ENCODE results near the gene TULP3.

Gene TULP3

DNA sequence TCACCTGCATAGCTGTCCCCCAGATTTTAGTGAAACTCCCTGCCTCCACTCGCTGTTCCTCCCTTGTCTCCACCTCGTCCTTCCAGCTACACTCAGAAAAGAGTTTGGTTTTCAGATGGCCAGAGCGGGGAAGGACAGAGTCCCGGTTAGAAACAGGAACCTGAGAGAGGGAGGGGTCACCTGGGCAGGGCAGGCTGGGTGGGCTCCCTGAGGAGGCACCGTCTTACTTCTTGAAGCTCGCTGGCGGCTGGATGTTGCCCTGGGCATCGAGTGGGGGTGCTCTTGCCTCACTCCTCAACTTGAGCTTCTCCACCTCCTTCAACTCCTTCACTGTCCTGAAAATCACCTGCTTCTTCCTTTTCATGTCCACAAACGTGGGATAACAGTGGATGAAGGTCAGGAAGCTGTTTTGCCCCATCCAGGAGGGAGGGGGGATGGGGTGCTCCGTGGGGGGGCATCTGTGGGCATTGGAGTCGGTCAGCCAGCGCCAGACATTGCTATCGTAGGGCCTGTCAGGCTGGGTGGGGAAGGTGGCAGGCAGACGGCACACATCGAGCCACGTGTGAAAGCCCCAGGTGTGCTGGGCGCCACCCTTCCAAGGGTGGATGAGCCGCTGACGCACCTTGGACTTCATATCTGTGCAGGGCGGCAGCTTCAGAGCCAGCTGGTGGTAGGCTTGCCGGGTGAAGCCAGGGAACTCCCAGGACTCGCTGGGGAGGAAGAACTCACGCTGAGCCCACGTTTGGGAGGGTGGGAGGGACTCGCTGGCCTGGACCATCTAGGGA is 35.8 kb upstream of the TULP3 start:
- no peak for DNase-seq (ENCODE audit: low spot score)
- TF ChIP-seq, protein P1, sequence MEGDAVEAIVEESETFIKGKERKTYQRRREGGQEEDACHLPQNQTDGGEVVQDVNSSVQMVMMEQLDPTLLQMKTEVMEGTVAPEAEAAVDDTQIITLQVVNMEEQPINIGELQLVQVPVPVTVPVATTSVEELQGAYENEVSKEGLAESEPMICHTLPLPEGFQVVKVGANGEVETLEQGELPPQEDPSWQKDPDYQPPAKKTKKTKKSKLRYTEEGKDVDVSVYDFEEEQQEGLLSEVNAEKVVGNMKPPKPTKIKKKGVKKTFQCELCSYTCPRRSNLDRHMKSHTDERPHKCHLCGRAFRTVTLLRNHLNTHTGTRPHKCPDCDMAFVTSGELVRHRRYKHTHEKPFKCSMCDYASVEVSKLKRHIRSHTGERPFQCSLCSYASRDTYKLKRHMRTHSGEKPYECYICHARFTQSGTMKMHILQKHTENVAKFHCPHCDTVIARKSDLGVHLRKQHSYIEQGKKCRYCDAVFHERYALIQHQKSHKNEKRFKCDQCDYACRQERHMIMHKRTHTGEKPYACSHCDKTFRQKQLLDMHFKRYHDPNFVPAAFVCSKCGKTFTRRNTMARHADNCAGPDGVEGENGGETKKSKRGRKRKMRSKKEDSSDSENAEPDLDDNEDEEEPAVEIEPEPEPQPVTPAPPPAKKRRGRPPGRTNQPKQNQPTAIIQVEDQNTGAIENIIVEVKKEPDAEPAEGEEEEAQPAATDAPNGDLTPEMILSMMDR (IDR thresholded peaks at IDR 0.05; ENCODE audit: extremely low read depth, missing control alignments), result no peak

DNA sequence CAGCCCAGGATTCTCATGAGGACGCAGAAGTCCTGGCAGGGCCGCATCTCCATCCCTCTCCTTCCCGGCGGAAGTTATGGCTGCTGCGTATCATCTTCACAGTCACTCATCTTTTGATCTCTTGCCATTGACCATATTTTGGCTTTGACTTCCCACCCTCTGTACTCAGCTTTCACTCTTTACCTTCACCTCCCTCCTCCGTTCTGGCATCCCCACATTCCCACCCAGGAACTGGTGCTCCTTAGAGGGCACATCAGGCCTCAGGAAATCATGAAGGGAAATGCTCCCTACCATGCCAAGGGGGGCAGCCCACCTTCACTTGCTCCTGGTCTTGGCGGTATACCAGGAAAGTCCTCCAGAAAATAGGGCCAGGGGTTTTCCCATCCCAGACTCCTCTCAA is 35.1 kb upstream of the TULP3 start:
- TF ChIP-seq, protein P1 (IDR thresholded peaks at IDR 0.05; ENCODE audit: extremely low read depth, missing control alignments), result no peak
- no peak for DNase-seq (ENCODE audit: low spot score)

DNA sequence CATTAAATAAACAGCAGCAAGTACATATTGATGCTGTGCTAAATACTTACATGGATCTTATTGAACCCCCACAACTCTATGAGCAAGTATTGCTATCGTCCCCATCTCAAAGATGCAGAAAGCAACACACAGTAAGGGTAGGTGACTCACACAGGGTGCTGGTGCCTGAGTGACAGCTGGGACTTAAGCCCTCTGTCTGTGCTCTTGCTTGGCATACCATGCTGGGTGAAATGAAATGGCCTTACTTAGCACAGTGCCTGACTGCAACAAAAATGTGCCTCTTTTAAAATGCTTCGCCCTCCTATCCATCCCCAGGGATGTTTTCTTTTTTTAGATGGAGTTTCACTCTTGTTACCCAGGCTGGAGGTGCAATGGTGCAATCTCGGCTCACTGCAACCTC is 34.6 kb upstream of the TULP3 start:
- DNase-seq (ENCODE audit: low spot score), result no peak
- TF ChIP-seq, protein P1 (IDR thresholded peaks at IDR 0.05; ENCODE audit: extremely low read depth, missing control alignments), result no peak

DNA sequence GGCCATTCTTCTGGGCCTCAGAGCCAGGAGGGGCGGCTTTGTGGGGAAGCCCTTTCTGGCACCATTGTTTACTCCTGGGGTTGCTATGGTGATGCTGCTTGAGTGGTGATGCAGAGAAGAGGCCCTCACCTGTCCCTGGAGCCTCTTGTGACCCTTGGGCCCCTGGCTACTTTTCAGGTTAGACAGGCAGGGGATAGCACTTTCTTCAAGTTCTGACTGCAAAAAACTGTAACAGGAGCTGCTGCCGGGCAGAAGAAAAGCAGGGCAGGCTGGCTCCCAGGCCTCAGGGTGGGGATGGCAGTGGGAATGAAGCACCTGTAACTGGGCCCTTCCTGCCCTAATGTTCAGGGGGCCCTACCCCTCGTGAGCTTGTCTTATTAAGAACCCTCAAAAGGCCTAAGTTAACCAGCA is 33.7 kb upstream of the TULP3 start, which contains the start of gene TEX52:
TEX52 (minus strand) TSS at position 19 of the 411 bp plus-strand sequence; CDS start at position 6, 13 bp downstream.
- TF ChIP-seq, protein P1 (IDR thresholded peaks at IDR 0.05; ENCODE audit: extremely low read depth, missing control alignments), result no peak
- DNase-seq (ENCODE audit: low spot score), result no peak

DNA sequence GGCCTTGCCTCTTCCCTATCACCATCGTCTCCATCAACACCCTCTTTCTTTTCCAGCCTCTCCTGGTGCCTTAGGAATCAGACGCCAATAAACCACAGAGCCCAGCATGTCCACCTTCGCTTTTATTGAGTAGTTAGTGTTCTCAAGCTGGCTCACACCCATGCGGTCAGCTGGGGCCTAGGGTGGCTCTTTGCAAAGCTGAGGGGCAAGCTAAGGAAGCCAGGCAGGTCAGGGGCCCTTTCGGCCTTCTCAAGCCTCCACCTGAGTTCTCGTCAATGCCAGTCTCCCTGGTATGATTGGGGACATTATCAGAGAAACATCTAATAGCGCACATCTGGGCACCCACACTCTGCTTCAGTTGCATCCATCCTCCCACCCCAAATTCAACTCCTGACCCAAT is 33.1 kb upstream of the TULP3 start:
- TF ChIP-seq, protein P1 (IDR thresholded peaks at IDR 0.05; ENCODE audit: extremely low read depth, missing control alignments), result no peak
- no peak for DNase-seq (ENCODE audit: low spot score)

DNA sequence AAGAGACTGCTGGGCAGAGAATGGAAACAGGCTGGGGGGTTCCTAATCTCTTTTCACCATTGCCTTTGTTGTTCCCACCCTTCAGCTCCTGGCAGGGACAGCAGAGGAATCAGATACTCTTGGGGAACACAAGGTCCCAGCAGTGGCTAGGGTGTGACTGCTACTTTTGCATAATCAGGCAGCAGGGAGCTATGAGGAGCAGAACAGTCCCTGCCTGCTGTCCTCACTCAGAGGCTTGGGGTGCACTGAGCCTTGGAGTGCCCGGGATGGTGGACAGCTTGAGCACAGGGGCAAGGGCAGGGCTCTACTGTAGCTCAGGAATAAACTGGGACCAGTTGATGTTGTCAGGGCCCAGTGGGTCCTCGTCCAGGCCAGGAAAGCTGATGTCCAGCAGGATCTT is 32.4 kb upstream of the TULP3 start:
- TF ChIP-seq, protein P1 (IDR thresholded peaks at IDR 0.05; ENCODE audit: extremely low read depth, missing control alignments), result no peak
- no peak for DNase-seq (ENCODE audit: low spot score)

DNA sequence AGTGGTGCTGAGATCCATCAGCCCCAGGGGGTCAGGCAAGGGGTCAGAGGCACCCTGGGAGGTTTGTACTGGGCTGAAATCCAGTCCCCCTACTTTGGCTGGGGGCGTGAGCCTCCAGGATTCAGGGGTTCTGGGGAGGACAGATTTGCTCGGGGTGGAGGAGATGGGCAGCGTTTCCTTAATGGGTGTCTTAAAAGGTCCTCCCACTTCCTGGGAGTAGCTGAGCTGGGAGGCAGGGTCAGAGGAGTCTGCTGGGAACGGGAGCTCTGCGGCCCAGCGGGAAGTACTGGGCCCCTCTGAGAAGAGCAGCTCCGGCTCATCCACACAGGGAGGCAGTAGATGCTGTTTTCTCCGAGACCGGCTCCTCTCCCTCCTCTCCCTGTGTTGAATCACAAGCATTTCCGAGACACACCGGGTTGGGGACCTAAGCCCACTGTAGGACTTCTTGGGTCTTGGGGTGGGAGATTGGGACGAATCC is 31.7 kb upstream of the TULP3 start:
- no peak for DNase-seq (ENCODE audit: low spot score)
- TF ChIP-seq, protein P1 (IDR thresholded peaks at IDR 0.05; ENCODE audit: extremely low read depth, missing control alignments), result no peak

Data from GM20000 (cell line).